Thoracic aorta (tissue), 2 donors: ENCODE measurements around the gene FAM237A. TPM values are rescaled to one million over a fixed set of nuclear protein-coding genes. Genes with fewer than 3 reads are reported as not detected.

Source experiments
- ATAC-seq: fragments of 150-250 bp; one replicate; pipeline ENCODE4 v1.8.0; 2017; ENCODE audit warnings: low read depth; ENCODE audit not compliant: insufficient number of reproducible peaks, low FRiP score
- DNase-seq: peaks from one replicate; pipeline ENCODE4 v3.0.0-alpha.2; 2020; ENCODE audit warnings: low spot score
- H3K27ac ChIP-seq, 2 donors: fragments of 200-600 bp; sonication (generic); 1 replicate in 1 of 2; 2 replicates in 1 of 2; pipeline ENCODE4 v1.5.1; 2016; ENCODE audit warnings: mild to moderate bottlenecking in 2 of 2, moderate library complexity in 2 of 2
- H3K27me3 ChIP-seq: fragments of 200-600 bp; sonication (generic); replicated peaks from 2 replicates; pipeline ENCODE4 v1.6.0; 2016; ENCODE audit warnings: mild to moderate bottlenecking; ENCODE audit not compliant: insufficient read depth
- H3K36me3 ChIP-seq: fragments of 200-600 bp; sonication (generic); one replicate; pipeline ENCODE4 v1.5.1; 2016
- H3K4me1 ChIP-seq, 2 donors: fragments of 200-600 bp; sonication (generic); 1 replicate in 1 of 2; 2 replicates in 1 of 2; pipeline versions ENCODE4 v1.5.1 to v1.6.0; 2016; ENCODE audit warnings: low read depth in 2 of 2, mild to moderate bottlenecking in 1 of 2; ENCODE audit not compliant: control insufficient read depth in 1 of 2
- H3K4me3 ChIP-seq: fragments of 200-600 bp; sonication (generic); 2 replicates; pipeline ENCODE4 v1.5.1; 2016; ENCODE audit warnings: mild to moderate bottlenecking
- H3K9me3 ChIP-seq: fragments of 200-600 bp; sonication (generic); 2 replicates; pipeline ENCODE4 v1.5.1; 2016
- CTCF ChIP-seq: fragments of 200-600 bp; sonication (generic); IDR thresholded peaks from one replicate; pipeline ENCODE4 v1.5.1; 2019; ENCODE audit warnings: antibody characterized with exemption
- total RNA-seq, 2 donors: library from RNA; depleted of rRNA; stranded (reverse); fragments of >200 nt; gene quantifications; one replicate each; pipeline versions ENCODE4 v1.1.0 to v1.2.3, GENCODE V29; 2016

Gene FAM237A
- total RNA-seq, 2 donors from 2014 or later: not detected

- H3K27ac ChIP-seq: no peak overlapping the region
- H3K27me3 ChIP-seq: no peaks in the 10 kb centered on the region
- no peaks in the 10 kb centered on the region for H3K36me3 ChIP-seq
- no peaks in the 10 kb centered on the region for H3K9me3 ChIP-seq
- no peaks in the 10 kb centered on the region for H3K4me1 ChIP-seq
- H3K4me3 ChIP-seq: no peak overlapping the region
- no peak for TF ChIP-seq CTCF
- ATAC-seq (no peak), DNase-seq (no peak)
These were observed 54.6 kb downstream of the FAM237A start for GRCh38 chr2:206696910-206697309.

GRCh38 chr2:206698811-206699210, 56.5 kb downstream of the FAM237A start:
- H3K36me3 ChIP-seq: no peaks in the 10 kb centered on the region
- H3K27ac ChIP-seq: no peak overlapping the region
- no peaks in the 10 kb centered on the region for H3K4me1 ChIP-seq
- no peaks in the 10 kb centered on the region for H3K9me3 ChIP-seq
- no peak for DNase-seq
- H3K27me3 ChIP-seq: no peaks in the 10 kb centered on the region
- TF ChIP-seq CTCF: no peak
- H3K4me3 ChIP-seq: no peak overlapping the region
- ATAC-seq: no peak

Other genes starting within 250 kb of the FAM237A start
- 1 to 10 TPM; 4.5 to 6.4 TPM for gene ADAM23, start 199.0 kb upstream of the FAM237A start, total RNA-seq
- gene DYTN, start 75.9 kb downstream of the FAM237A start, total RNA-seq: not detected
- 1 to 10 TPM in 1 of 2 donors, not detected in 1; 1.4 TPM for gene MDH1B, start 122.8 kb downstream of the FAM237A start, total RNA-seq
- gene FASTKD2, start 123.1 kb downstream of the FAM237A start, total RNA-seq: 10 to 100 TPM; 21.9 to 32.6 TPM